ENCODE results near the gene CHERP.

DNA sequence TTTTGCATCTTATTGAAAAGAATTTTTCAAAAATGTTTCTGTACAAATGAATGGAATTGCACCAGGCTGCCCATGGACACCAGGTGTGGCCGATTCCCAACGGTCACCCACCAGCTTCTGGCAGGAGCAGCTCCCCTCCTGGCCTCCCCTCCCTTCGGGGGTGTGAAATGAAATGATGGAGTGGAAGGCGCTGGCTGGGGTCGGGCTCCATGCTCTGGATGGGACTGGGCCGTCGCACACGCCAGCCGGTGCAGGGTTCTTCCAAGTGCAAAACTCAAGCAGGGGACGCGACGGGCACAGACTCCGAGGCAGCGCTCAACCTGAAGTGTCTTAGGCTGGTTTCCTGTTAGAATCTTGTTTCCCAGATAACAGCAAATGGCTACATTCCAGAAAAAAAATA lies 24.2 kb downstream of the CHERP start:
- TF ChIP-seq GTF2F1 (IDR thresholded peaks at IDR 0.05; ENCODE audit: borderline replicate concordance, low read depth, low read length) = no peak
- TF ChIP-seq, protein P1, sequence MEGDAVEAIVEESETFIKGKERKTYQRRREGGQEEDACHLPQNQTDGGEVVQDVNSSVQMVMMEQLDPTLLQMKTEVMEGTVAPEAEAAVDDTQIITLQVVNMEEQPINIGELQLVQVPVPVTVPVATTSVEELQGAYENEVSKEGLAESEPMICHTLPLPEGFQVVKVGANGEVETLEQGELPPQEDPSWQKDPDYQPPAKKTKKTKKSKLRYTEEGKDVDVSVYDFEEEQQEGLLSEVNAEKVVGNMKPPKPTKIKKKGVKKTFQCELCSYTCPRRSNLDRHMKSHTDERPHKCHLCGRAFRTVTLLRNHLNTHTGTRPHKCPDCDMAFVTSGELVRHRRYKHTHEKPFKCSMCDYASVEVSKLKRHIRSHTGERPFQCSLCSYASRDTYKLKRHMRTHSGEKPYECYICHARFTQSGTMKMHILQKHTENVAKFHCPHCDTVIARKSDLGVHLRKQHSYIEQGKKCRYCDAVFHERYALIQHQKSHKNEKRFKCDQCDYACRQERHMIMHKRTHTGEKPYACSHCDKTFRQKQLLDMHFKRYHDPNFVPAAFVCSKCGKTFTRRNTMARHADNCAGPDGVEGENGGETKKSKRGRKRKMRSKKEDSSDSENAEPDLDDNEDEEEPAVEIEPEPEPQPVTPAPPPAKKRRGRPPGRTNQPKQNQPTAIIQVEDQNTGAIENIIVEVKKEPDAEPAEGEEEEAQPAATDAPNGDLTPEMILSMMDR (IDR thresholded peaks at IDR 0.05; ENCODE audit: control extremely low read depth in 1 of 3, insufficient read depth in 1 of 3, low read depth in 1 of 3, low read length in 3 of 3) = no peak

All from H1 (cell line).